CD4-positive, alpha-beta T cell treated with Interleukin-17A for 4 hours (primary cell): ENCODE measurements around the gene THOP1.

Experiments used
- DNase-seq: peaks from one replicate; pipeline ENCODE4 v3.0.0-alpha.2; 2020; ENCODE audit warnings: mixed read lengths

THOP1 gene

DNA sequence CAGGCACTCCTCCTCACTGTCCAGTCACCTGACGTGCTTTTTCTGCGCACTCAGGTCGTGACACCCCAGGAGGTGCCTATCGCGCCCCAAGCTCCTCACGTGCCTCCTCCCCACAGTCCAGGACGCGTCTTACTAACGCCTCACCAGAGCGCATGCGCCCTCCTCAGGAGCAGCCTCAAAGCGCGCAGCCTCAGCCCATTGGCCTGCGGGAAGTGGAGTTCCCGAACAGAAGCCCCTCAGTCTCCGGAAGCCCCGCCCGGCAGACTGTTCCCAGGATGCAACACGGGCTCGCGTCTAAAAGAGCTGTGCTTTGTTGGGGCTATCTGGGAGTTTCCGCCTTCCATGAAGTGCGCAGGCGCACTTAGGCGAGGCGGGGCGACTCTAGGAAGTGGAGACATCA, 73.6 kb downstream of the THOP1 start:
- no peak for DNase-seq

DNA sequence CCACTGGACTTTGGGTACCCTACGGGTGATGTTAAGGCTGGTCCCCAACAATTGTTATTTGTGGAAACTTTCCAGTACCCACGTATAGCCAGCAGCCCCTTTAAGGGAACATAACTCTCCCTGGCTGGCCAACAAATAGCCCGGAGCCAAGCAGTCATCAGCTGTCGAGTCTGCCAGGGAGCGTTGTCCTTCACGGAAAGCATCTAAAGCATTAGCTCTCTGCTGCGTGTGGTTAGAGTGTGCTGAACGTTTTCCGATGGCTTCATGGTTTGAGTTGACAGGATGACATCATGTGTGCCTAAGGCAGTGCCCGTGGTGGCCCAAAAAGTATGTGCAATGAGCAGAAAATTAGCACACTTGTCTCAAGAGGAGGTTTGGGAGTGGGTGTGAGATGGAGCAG, 78.5 kb downstream of the THOP1 start:
- DNase-seq: no peak
